OCI-LY7 (cell line): ENCODE results near the gene COL20A1.

Experiments
- EZH2phosphoT487 ChIP-seq: fragments of 200-600 bp; sonication (generic); IDR thresholded peaks from 2 replicates; pipeline ENCODE4 v1.6.1; 2018; ENCODE audit warnings: low read depth, borderline replicate concordance, mild to moderate bottlenecking, mixed run types, antibody characterized with exemption, low read length, moderate library complexity, mixed read lengths
- TF ChIP-seq, protein P1 (sequence below): fragments of 200-600 bp; sonication (generic); conservative IDR thresholded peaks from 2 replicates; pipeline ENCODE4 v1.5.1; 2014; ENCODE audit warnings: mild to moderate bottlenecking, antibody characterized with exemption, low read length, moderate library complexity, mixed read lengths

- TF ChIP-seq, protein P1, sequence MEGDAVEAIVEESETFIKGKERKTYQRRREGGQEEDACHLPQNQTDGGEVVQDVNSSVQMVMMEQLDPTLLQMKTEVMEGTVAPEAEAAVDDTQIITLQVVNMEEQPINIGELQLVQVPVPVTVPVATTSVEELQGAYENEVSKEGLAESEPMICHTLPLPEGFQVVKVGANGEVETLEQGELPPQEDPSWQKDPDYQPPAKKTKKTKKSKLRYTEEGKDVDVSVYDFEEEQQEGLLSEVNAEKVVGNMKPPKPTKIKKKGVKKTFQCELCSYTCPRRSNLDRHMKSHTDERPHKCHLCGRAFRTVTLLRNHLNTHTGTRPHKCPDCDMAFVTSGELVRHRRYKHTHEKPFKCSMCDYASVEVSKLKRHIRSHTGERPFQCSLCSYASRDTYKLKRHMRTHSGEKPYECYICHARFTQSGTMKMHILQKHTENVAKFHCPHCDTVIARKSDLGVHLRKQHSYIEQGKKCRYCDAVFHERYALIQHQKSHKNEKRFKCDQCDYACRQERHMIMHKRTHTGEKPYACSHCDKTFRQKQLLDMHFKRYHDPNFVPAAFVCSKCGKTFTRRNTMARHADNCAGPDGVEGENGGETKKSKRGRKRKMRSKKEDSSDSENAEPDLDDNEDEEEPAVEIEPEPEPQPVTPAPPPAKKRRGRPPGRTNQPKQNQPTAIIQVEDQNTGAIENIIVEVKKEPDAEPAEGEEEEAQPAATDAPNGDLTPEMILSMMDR = no peak
- TF ChIP-seq EZH2phosphoT487 = no peak
Measured at GRCh38 chr20:63331741-63332400, 38.9 kb downstream of the COL20A1 start.
